HG03469 (cell line): ENCODE measurements around the gene BEAN1.

ENCODE experiments used
- ATAC-seq: cut with Tn5 transposase; IDR thresholded peaks from one replicate; pipeline ENCODE4 v1.9.1; 2021; ENCODE audit warnings: mild to moderate bottlenecking, moderate library complexity, moderate number of reproducible peaks; ENCODE audit not compliant: unreplicated experiment

Gene BEAN1

GRCh38 chr16:66395806-66396555 is 31.1 kb upstream of the BEAN1 start:
- ATAC-seq = no peak

- ATAC-seq = no peak
Measured at GRCh38 chr16:66397736-66398433, 29.2 kb upstream of the BEAN1 start.

- ATAC-seq = no peak
Measured at GRCh38 chr16:66399031-66399430, 28.1 kb upstream of the BEAN1 start.

GRCh38 chr16:66399930-66400329 is 27.2 kb upstream of the BEAN1 start:
- no peak for ATAC-seq

GRCh38 chr16:66400503-66401380 is 26.4 kb upstream of the BEAN1 start:
- ATAC-seq = no peak

- no peak for ATAC-seq
Measured at GRCh38 chr16:66401610-66402009, 25.5 kb upstream of the BEAN1 start.

- no peak for ATAC-seq
Measured at GRCh38 chr16:66402166-66402565, 24.9 kb upstream of the BEAN1 start.

- ATAC-seq = no peak
Measured at GRCh38 chr16:66402591-66403230, 24.4 kb upstream of the BEAN1 start.

- no peak for ATAC-seq
Measured at GRCh38 chr16:66403531-66404145, 23.5 kb upstream of the BEAN1 start.

GRCh38 chr16:66405057-66405783 is 21.9 kb upstream of the BEAN1 start:
- no peak for ATAC-seq

- no peak for ATAC-seq
Measured at GRCh38 chr16:66406534-66407221, 20.4 kb upstream of the BEAN1 start.

- ATAC-seq = no peak
Measured at GRCh38 chr16:66408163-66409048, 18.7 kb upstream of the BEAN1 start.

GRCh38 chr16:66409156-66409555 is 17.9 kb upstream of the BEAN1 start:
- no peak for ATAC-seq

- no peak for ATAC-seq
Measured at GRCh38 chr16:66412182-66412581, 14.9 kb upstream of the BEAN1 start.

GRCh38 chr16:66414891-66415290 is 12.2 kb upstream of the BEAN1 start:
- no peak for ATAC-seq

GRCh38 chr16:66416136-66416535 is 11.0 kb upstream of the BEAN1 start:
- no peak for ATAC-seq

- no peak for ATAC-seq
Measured at GRCh38 chr16:66416939-66417700, 10.0 kb upstream of the BEAN1 start.
